ENCODE results near the gene CACNA1C.

GRCh38 chr12:2234091-2234490 lies 181.3 kb downstream of the CACNA1C start:
- TF ChIP-seq CTCF (conservative IDR thresholded peaks at IDR 0.05; ENCODE audit: low read depth, low read length) (no peak), EZH2 (IDR thresholded peaks at IDR 0.05; ENCODE audit: borderline replicate concordance, low read depth, low read length, poor library complexity, severe bottlenecking) (no peak)

All from A673 (cell line).